GM12878 (cell line): ENCODE measurements around the gene RGL1.

Experiments used
- CHD2 ChIP-seq: IDR thresholded peaks from 2 replicates; pipeline ENCODE4 v1.6.1; 2011; ENCODE audit warnings: low read depth, low read length, improper control_type of control experiment, borderline replicate concordance
- CREB1 ChIP-seq: IDR thresholded peaks from 2 replicates; pipeline ENCODE4 v1.6.1; 2012; ENCODE audit warnings: low read depth, mild to moderate bottlenecking, inconsistent platforms
- ESRRA ChIP-seq: IDR thresholded peaks from 2 replicates; pipeline ENCODE4 v1.6.1; 2012; ENCODE audit warnings: mild to moderate bottlenecking, low read length, improper control_type of control experiment
- EZH2 ChIP-seq: IDR thresholded peaks from 2 replicates; pipeline ENCODE4 v1.6.1; 2012; ENCODE audit warnings: low read depth, mild to moderate bottlenecking, control low read depth, inconsistent platforms, low read length, borderline replicate concordance; ENCODE audit not compliant: control insufficient read depth
- POLR2AphosphoS5 ChIP-seq: IDR thresholded peaks from 2 replicates; pipeline ENCODE4 v1.6.1; 2011; ENCODE audit warnings: mild to moderate bottlenecking, low read length, inconsistent platforms
- TF ChIP-seq, protein P1 (sequence below): fragments of 450-650 bp; formaldehyde crosslinking; IDR thresholded peaks from 2 replicates; pipeline ENCODE4 v1.5.0; 2022; ENCODE audit warnings: mild to moderate bottlenecking, missing genetic modification characterization
- TF ChIP-seq, protein P2 (sequence below): fragments of 450-650 bp; IDR thresholded peaks from 2 replicates; pipeline ENCODE4 v1.6.1; 2018; ENCODE audit warnings: mild to moderate bottlenecking, low read depth, moderate library complexity; ENCODE audit not compliant: partially characterized antibody
- TF ChIP-seq, protein P3 (sequence below): IDR thresholded peaks from 2 replicates; pipeline ENCODE4 v1.6.1; 2012; ENCODE audit warnings: low read length, inconsistent platforms
- TF ChIP-seq, protein P4 (sequence below), 3 experiments: IDR thresholded peaks in 2 of 3; conservative IDR thresholded peaks in 1 of 3; 2 replicates each; pipeline ENCODE4 v1.5.1; 2011; ENCODE audit warnings: low read depth in 3 of 3, low read length in 3 of 3, mild to moderate bottlenecking in 3 of 3, control low read depth in 2 of 3, moderate library complexity in 2 of 3, inconsistent platforms in 1 of 3, mixed read lengths in 1 of 3; ENCODE audit not compliant: control insufficient read depth in 2 of 3, insufficient read depth in 1 of 3; ENCODE audit errors: extremely low read depth in 1 of 3

DNA sequence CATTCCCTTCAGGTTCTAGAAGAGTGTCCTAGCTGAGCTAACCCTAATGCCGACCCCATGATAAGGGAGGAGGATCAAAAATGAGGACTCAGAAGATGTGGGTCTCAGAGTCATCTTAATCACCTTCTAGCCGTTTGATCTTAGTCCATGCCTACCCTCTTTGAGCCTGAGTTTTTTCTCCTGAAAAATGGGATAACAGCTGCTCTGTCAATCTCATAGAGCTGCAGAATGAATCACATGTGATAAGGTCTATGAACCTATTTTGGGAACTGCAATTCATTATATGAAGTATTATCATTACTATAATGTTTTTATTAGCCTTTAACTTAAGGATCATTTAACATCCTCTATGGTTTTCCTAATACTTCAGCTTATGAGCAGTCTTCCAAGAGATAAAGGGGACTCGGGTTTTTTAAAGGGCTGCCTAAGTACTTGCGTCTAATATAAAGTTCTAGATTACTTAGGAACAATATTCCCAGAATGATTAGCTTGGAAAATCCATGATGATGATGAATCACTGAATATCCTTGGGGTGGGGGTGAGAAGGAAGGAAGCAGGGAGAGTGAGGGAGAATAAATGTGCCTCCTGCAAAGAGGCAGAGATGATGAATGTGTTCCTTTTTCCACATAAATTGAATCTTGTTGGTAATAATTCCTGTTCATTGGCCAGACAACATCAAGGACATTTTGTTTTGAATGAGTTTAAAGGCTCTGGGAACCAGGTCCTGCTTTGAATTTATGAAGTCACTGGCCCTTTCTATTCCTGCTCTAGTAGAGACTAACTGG lies 165.8 kb downstream of the RGL1 start:
- TF ChIP-seq ESRRA, result no peak
- TF ChIP-seq EZH2, result no peak
- TF ChIP-seq, protein P1, sequence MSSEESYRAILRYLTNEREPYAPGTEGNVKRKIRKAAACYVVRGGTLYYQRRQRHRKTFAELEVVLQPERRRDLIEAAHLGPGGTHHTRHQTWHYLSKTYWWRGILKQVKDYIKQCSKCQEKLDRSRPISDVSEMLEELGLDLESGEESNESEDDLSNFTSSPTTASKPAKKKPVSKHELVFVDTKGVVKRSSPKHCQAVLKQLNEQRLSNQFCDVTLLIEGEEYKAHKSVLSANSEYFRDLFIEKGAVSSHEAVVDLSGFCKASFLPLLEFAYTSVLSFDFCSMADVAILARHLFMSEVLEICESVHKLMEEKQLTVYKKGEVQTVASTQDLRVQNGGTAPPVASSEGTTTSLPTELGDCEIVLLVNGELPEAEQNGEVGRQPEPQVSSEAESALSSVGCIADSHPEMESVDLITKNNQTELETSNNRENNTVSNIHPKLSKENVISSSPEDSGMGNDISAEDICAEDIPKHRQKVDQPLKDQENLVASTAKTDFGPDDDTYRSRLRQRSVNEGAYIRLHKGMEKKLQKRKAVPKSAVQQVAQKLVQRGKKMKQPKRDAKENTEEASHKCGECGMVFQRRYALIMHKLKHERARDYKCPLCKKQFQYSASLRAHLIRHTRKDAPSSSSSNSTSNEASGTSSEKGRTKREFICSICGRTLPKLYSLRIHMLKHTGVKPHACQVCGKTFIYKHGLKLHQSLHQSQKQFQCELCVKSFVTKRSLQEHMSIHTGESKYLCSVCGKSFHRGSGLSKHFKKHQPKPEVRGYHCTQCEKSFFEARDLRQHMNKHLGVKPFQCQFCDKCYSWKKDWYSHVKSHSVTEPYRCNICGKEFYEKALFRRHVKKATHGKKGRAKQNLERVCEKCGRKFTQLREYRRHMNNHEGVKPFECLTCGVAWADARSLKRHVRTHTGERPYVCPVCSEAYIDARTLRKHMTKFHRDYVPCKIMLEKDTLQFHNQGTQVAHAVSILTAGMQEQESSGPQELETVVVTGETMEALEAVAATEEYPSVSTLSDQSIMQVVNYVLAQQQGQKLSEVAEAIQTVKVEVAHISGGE (CRISPR knock-in tag), result no peak
- TF ChIP-seq, protein P2, sequence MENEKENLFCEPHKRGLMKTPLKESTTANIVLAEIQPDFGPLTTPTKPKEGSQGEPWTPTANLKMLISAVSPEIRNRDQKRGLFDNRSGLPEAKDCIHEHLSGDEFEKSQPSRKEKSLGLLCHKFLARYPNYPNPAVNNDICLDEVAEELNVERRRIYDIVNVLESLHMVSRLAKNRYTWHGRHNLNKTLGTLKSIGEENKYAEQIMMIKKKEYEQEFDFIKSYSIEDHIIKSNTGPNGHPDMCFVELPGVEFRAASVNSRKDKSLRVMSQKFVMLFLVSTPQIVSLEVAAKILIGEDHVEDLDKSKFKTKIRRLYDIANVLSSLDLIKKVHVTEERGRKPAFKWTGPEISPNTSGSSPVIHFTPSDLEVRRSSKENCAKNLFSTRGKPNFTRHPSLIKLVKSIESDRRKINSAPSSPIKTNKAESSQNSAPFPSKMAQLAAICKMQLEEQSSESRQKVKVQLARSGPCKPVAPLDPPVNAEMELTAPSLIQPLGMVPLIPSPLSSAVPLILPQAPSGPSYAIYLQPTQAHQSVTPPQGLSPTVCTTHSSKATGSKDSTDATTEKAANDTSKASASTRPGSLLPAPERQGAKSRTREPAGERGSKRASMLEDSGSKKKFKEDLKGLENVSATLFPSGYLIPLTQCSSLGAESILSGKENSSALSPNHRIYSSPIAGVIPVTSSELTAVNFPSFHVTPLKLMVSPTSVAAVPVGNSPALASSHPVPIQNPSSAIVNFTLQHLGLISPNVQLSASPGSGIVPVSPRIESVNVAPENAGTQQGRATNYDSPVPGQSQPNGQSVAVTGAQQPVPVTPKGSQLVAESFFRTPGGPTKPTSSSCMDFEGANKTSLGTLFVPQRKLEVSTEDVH, result no peak
- no peak for TF ChIP-seq POLR2AphosphoS5
- TF ChIP-seq, protein P3, sequence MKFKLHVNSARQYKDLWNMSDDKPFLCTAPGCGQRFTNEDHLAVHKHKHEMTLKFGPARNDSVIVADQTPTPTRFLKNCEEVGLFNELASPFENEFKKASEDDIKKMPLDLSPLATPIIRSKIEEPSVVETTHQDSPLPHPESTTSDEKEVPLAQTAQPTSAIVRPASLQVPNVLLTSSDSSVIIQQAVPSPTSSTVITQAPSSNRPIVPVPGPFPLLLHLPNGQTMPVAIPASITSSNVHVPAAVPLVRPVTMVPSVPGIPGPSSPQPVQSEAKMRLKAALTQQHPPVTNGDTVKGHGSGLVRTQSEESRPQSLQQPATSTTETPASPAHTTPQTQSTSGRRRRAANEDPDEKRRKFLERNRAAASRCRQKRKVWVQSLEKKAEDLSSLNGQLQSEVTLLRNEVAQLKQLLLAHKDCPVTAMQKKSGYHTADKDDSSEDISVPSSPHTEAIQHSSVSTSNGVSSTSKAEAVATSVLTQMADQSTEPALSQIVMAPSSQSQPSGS, result no peak
- TF ChIP-seq, protein P4, sequence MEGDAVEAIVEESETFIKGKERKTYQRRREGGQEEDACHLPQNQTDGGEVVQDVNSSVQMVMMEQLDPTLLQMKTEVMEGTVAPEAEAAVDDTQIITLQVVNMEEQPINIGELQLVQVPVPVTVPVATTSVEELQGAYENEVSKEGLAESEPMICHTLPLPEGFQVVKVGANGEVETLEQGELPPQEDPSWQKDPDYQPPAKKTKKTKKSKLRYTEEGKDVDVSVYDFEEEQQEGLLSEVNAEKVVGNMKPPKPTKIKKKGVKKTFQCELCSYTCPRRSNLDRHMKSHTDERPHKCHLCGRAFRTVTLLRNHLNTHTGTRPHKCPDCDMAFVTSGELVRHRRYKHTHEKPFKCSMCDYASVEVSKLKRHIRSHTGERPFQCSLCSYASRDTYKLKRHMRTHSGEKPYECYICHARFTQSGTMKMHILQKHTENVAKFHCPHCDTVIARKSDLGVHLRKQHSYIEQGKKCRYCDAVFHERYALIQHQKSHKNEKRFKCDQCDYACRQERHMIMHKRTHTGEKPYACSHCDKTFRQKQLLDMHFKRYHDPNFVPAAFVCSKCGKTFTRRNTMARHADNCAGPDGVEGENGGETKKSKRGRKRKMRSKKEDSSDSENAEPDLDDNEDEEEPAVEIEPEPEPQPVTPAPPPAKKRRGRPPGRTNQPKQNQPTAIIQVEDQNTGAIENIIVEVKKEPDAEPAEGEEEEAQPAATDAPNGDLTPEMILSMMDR (IDR thresholded peaks at IDR 0.05 in 2 of 3, conservative IDR thresholded peaks at IDR 0.05 in 1 of 3; ENCODE audit: control insufficient read depth in 2 of 3, extremely low read depth in 1 of 3, insufficient read depth in 1 of 3, low read depth in 3 of 3, low read length in 3 of 3), result no peak
- TF ChIP-seq CHD2, result no peak
- no peak for TF ChIP-seq CREB1
